T-helper 2 cell treated with Interferon-gamma antibody and Interleukin-4, amounts not matched to agents 5 μg/mL and 100 μg/mL, for 36 hours (primary cell): ENCODE results near the gene MCF2L.

Source experiments
- DNase-seq: peaks from one replicate; pipeline ENCODE4 v3.0.0; 2021; ENCODE audit warnings: low spot score
- H3K27ac Mint-ChIP-seq: one replicate; pipeline ENCODE4 v1.8.0; 2021; ENCODE audit warnings: mild to moderate bottlenecking, mixed read lengths
- H3K27me3 Mint-ChIP-seq: one replicate; pipeline ENCODE4 v1.8.0; 2021; ENCODE audit warnings: low read depth, mixed read lengths
- H3K36me3 Mint-ChIP-seq: one replicate; pipeline ENCODE4 v1.8.0; 2021; ENCODE audit warnings: low read depth, mixed read lengths
- H3K4me1 Mint-ChIP-seq: one replicate; pipeline ENCODE4 v1.8.0; 2021; ENCODE audit warnings: low read depth, mixed read lengths
- H3K4me3 Mint-ChIP-seq: one replicate; pipeline ENCODE4 v1.8.0; 2022; ENCODE audit warnings: mild to moderate bottlenecking, moderate library complexity, mixed read lengths
- H3K9me3 Mint-ChIP-seq: one replicate; pipeline ENCODE4 v1.8.0; 2021; ENCODE audit warnings: mixed read lengths

Gene MCF2L

GRCh38 chr13:113009743-113010509, 40.9 kb downstream of the MCF2L start:
- peaks cover 8% of the 10 kb centered on the region for H3K9me3 Mint-ChIP-seq
- no peak overlapping the region for H3K4me3 Mint-ChIP-seq
- no peak for DNase-seq
- no peak overlapping the region for H3K27ac Mint-ChIP-seq
- no peaks in the 10 kb centered on the region for H3K36me3 Mint-ChIP-seq
- no peaks in the 10 kb centered on the region for H3K4me1 Mint-ChIP-seq
- H3K27me3 Mint-ChIP-seq = peaks cover 3% of the 10 kb centered on the region

GRCh38 chr13:113010510-113010865, 41.5 kb downstream of the MCF2L start:
- Mint-ChIP-seq H3K4me3 (no peak overlapping the region), H3K27ac (no peak overlapping the region), H3K36me3 (no peaks in the 10 kb centered on the region), H3K4me1 (no peaks in the 10 kb centered on the region), H3K9me3 (peaks cover 8% of the 10 kb centered on the region), H3K27me3 (peaks cover under 1% of the 10 kb centered on the region)
- DNase-seq = no peak

- H3K27ac Mint-ChIP-seq = no peak overlapping the region
- H3K36me3 Mint-ChIP-seq = no peaks in the 10 kb centered on the region
- no peak for DNase-seq
- H3K4me1 Mint-ChIP-seq = no peaks in the 10 kb centered on the region
- no peak overlapping the region for H3K4me3 Mint-ChIP-seq
- no peaks in the 10 kb centered on the region for H3K27me3 Mint-ChIP-seq
- peaks cover 8% of the 10 kb centered on the region for H3K9me3 Mint-ChIP-seq
Observed at GRCh38 chr13:113013303-113013702, 44.3 kb downstream of the MCF2L start.

GRCh38 chr13:113013878-113014751, 45.1 kb downstream of the MCF2L start:
- H3K27ac Mint-ChIP-seq = no peak overlapping the region
- H3K9me3 Mint-ChIP-seq = peaks cover 8% of the 10 kb centered on the region
- H3K4me3 Mint-ChIP-seq = no peak overlapping the region
- no peaks in the 10 kb centered on the region for H3K36me3 Mint-ChIP-seq
- no peak for DNase-seq
- no peaks in the 10 kb centered on the region for H3K27me3 Mint-ChIP-seq
- H3K4me1 Mint-ChIP-seq = no peaks in the 10 kb centered on the region

GRCh38 chr13:113014752-113015745, 46.0 kb downstream of the MCF2L start:
- Mint-ChIP-seq H3K4me3 (no peak overlapping the region), H3K36me3 (no peaks in the 10 kb centered on the region), H3K4me1 (no peaks in the 10 kb centered on the region), H3K27ac (no peak overlapping the region), H3K9me3 (peaks cover 8% of the 10 kb centered on the region), H3K27me3 (no peaks in the 10 kb centered on the region)
- DNase-seq = no peak

GRCh38 chr13:113015826-113016525, 47.0 kb downstream of the MCF2L start:
- Mint-ChIP-seq H3K4me1 (no peaks in the 10 kb centered on the region), H3K4me3 (no peak overlapping the region), H3K27me3 (no peaks in the 10 kb centered on the region), H3K27ac (no peak overlapping the region), H3K36me3 (no peaks in the 10 kb centered on the region), H3K9me3 (peaks cover 5% of the 10 kb centered on the region)
- DNase-seq = no peak

- Mint-ChIP-seq H3K9me3 (no peaks in the 10 kb centered on the region), H3K4me1 (no peaks in the 10 kb centered on the region), H3K4me3 (no peak overlapping the region), H3K27me3 (no peaks in the 10 kb centered on the region), H3K36me3 (no peaks in the 10 kb centered on the region), H3K27ac (no peak overlapping the region)
- DNase-seq = no peak
Observed at GRCh38 chr13:113016526-113017295, 47.7 kb downstream of the MCF2L start.

GRCh38 chr13:113017506-113018215, 48.6 kb downstream of the MCF2L start:
- no peak for DNase-seq
- no peaks in the 10 kb centered on the region for H3K4me1 Mint-ChIP-seq
- no peak overlapping the region for H3K27ac Mint-ChIP-seq
- H3K27me3 Mint-ChIP-seq = no peaks in the 10 kb centered on the region
- no peaks in the 10 kb centered on the region for H3K9me3 Mint-ChIP-seq
- no peak overlapping the region for H3K4me3 Mint-ChIP-seq
- no peaks in the 10 kb centered on the region for H3K36me3 Mint-ChIP-seq

GRCh38 chr13:113018676-113019465, 49.9 kb downstream of the MCF2L start:
- Mint-ChIP-seq H3K36me3 (no peaks in the 10 kb centered on the region), H3K4me1 (no peaks in the 10 kb centered on the region), H3K9me3 (no peaks in the 10 kb centered on the region), H3K27ac (no peak overlapping the region), H3K27me3 (no peaks in the 10 kb centered on the region), H3K4me3 (no peak overlapping the region)
- DNase-seq = no peak

- no peak for DNase-seq
- no peaks in the 10 kb centered on the region for H3K27me3 Mint-ChIP-seq
Observed at GRCh38 chr13:113020323-113021080, 51.5 kb downstream of the MCF2L start.

GRCh38 chr13:113021391-113021790, 52.4 kb downstream of the MCF2L start:
- Mint-ChIP-seq H3K27me3 (no peaks in the 10 kb centered on the region), H3K36me3 (no peaks in the 10 kb centered on the region), H3K9me3 (no peaks in the 10 kb centered on the region), H3K4me1 (no peaks in the 10 kb centered on the region), H3K4me3 (no peak overlapping the region), H3K27ac (no peak overlapping the region)
- no peak for DNase-seq

More at GRCh38 chr13:113020323-113021080, 51.5 kb downstream of the MCF2L start:
- H3K36me3 Mint-ChIP-seq = no peaks in the 10 kb centered on the region
- no peaks in the 10 kb centered on the region for H3K9me3 Mint-ChIP-seq
- no peak overlapping the region for H3K4me3 Mint-ChIP-seq
- H3K27ac Mint-ChIP-seq = no peak overlapping the region
- no peaks in the 10 kb centered on the region for H3K4me1 Mint-ChIP-seq
